SK-N-DZ (cell line): ENCODE data around the gene KLF15.

Source experiments
- DNase-seq: peaks from one replicate; pipeline ENCODE4 v3.0.0-alpha.2; 2015; ENCODE audit warnings: low spot score

Gene KLF15

GRCh38 chr3:126360714-126361060 is 3.5 kb upstream of the KLF15 start:
- no peak for DNase-seq

GRCh38 chr3:126360046-126360713 is 3.0 kb upstream of the KLF15 start:
- no peak for DNase-seq

DNA sequence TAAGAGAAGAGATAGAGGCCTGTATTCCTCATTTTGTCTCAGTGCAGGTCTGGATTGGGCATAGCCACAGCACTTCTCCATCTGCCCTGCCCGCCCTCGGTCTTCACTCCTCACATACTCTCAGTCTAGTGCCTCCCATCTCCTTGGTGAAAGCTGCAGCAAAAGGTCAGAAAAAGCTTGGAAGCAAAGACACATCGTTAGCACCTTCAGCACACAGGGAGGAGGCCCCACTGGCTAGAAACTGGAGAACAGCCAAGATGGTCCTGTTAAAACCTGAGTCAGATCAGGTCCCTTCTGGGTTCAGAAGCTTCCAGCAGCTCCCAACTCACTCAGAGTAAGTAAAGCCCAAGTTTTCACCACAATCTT is 1.6 kb upstream of the KLF15 start:
- no peak for DNase-seq

DNA sequence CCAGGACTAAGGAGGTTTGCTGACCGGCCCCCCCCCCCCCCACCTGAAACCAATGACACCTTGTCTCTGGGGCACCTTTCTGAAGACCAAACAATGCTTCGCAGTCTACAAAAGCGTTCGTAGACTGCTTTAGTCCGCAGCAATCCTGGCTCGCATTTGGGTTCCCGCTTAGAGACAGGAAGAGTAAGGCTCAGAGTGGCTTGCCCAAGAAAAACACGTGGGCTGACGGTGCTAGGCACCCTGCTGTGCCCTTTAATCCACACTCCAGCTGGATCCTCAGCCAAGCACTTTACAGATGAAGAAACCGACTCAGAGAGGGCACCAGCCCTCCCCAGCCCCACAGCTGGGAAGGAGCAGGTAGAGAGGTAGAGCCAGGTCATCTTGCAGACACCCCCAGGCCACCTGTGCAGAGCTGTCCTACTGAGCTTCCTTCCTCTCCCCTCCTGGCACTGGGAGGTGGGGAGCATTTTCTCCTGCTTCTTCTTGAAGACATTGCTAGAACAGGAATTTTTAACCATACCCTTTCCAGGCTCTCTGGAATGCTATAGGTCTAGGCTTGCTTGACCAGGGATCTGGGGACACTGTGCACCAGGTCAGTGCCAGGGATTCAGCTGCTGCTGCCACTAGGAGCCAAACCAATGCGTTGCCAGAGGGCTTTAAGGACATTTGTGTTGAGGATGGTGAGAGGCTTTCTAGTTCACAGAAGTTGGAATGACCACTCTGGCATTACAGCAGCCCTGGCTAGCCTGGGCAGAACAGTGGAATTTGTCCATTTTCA is 1.0 kb upstream of the KLF15 start:
- no peak for DNase-seq

DNA sequence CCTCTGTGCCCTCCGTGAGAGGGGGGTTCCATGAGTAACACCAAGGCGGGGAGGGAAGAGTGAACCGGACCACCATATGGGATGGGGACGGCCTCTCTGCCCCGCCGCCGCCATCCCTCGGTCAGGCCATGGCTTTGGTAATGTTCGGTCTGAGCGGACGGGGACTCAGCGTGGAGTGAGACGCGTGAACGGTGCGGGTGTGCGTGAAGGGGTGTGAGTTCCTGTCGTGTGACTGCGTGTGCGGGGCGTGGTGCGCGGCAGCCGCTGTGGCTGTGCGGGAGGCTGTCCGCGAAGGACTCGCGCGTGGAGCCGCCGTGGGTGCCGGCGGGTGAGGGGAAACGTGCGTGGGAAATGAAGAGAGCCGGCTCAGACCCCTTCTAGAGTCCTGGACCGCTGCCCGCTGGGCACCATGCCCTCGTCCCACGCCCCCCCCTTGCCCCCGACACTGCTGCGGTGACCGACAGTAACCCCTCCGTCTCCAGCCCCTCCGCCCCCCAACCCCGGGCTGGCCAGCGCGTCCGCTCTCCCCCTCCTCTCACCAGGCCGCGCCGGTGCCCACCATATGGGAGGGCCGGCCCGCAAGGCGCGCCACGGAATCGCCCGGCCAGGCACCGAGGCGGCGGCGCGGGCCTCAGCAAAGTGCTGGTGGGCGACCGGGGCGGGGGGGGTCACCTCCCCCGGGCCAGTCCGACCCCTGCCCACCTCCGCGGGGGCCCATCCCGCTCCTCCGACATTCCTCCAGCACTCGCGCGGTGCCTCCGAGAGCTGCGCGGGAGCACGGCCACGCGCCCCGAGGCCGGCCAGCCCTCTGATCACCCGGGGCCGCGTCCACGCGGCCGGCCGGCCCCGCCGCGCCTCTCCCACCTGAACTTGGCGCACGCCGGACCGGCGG is 589 bp downstream of the KLF15 start:
- no peak for DNase-seq

DNA sequence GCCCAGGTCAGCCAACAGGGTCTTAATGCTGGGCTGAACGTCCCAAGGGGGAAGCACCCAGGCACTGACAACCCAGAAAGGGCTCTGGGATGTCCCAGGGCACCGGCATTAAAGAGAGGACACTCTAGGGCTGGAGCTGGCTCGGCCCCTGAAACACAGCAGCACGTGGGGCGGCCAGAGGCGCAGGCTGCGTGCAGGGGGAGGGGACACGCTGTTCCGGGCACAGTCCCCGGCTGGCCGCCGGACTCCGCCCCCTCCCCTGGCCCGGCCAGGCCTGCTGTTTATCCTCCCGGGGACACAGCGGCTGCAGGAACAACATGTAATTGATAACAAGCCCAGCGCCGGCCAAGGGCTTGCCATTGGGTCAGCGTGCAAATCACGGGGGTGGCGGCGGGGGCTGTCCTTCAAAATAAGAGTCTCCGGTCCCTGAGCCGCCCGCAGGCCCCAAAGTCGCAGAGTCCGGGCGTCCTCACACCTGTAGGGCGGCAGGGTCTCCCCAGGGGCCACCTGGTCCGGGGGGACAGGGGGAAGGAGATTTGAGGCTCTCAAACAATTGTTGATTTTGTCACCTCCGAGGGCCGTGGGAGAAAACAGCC is 1.3 kb downstream of the KLF15 start:
- peak; percentile 95 for DNase-seq

- DNase-seq: no peak
These were observed 2.0 kb downstream of the KLF15 start for GRCh38 chr3:126355251-126355650.

DNA sequence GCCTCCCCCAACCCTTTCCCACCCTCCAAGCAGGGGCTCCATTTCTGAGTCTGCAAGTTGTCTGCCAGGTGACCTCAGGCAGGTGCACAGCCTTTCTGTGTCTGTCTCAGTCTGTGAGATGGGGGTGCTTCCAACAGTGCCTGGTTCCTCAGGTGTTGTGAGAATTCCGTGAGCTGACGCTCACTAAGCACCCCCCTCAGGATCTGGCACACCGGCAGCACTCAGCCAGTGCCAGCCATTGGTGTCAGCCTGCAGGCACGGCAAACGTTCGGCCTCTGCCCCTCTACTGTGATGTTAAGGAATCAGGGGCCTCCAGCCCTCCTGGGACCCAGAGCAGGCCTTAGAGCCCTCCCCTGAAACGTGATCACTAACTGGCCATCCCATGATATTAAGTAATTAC is 2.4 kb downstream of the KLF15 start:
- DNase-seq: no peak

DNA sequence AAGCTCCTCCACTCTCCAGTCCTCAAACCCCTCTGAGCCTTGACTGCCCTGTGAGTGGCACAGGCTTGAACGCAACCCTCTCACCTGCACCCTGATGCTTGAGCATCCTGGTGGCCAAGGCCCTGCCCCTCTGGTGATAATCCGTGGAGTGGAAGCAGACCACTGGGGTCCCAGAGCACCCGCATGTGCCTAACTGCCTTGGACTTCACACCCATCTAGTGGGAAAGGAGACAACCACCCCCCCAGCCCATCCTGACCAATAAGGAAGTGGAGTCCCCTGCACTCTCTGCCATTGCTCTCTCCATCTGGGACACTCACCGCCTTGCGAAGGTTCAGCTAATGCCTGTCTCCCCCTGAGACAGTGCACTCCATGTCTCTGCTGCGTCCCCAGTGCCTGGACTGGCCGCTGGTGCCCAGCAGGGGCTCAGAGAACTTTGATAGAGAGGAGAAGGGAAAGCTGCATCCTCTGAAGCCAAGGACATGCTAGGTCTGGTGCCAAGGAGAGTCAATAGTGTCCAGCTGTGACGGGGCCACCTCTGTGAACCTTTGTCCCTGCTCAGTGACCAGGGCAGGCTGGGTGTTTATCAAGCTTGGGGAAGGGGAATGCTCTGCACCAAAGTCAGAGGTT is 3.4 kb downstream of the KLF15 start:
- no peak for DNase-seq

GRCh38 chr3:126352476-126353454 is 4.4 kb downstream of the KLF15 start:
- no peak for DNase-seq

- no peak for DNase-seq
These were observed 5.3 kb downstream of the KLF15 start for GRCh38 chr3:126351771-126352475.

DNA sequence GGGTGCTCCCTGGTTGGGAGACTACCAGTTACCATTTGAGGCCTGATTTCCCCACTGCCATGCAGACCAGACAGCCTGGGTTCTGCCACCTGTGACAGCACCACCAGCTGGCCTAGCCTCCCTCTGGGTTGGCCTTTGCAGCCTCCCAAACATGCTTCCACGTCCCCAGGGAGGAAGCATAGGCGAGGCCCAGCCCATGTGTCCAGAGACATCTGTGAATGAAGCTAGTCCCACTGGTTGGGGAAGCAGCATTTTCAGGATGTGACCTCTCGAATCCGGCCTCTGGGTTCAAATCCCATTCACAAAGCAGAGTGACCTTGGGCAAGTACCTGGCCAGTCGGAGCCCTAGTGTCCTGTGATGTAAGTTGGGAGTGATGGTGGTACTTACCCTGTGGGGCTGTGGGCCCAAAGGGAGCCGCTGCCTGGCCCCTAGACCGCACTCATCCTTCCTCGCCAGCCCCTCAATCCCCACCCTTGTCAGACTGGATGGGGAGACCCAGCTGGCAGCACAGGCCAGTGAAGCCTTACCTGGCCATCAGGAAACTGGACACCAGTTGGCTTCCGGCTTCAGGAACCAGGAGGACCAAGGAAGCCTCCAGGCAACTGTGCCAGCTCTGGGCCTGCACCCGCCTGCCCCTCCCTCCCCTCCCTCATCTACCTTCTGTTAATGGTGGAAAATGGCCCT is 6.0 kb downstream of the KLF15 start:
- DNase-seq: no peak

- no peak for DNase-seq
These were observed 6.6 kb downstream of the KLF15 start for GRCh38 chr3:126350502-126351085.

DNA sequence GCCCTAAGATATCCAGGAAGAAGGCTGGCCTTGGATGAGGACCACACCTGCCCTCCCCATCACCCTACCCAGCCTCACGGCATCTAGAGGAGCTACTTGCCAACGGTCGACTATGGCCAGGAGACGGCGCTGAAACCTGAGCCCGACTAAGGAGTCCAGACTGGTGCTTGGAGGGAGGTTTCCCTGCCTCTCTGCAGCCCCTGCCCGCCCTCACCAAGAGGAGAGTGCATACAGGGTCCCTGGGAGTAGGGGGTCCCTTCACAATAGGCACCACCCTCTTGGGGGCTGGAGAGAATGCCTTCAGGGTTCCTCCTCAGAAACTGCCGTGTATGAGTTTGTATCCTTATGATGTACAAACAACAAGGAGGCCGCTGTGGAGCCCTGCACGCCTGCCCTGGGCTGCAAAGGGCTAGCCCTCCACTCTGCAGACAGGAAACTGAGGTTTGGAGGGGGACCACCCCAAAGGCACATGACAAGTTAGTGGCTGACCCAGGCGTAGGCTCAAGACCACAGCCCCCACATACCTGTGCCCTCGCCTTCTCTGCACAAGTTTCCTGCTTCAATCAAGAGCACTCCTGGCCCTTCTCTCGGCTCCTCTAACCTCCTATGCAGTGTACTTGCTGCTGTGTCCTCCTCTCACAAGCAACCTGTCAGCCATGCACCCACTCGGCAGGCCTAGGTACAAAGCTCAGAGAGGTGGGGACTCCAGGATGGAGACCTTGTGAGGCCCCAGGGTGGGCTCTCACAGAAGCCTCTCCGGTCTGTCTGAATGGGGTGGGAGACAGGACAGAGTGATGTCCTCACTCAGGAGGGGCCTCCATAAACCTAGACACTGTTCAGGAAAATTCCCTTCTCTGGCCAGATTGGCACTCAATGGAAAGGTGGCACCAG is 7.4 kb downstream of the KLF15 start:
- no peak for DNase-seq

DNA sequence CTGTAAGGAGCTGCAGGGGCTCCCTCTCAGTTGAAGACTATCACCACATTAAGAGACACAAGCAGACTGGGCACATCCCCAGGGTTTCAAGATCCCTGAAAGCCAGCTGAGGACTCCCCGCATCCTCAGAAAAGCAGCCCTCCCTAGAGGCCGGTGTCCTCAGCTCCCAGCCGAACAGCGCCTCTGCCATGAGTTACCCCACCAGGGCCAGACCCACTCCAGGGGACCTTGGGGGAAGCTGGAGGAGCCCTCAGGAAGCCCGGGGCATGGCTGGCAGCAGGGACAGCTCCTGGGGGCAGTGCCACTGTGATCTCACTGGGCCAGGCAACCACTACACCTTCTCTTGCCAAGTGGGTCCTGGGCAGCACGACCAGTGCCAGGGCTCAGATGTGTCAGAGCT is 8.1 kb downstream of the KLF15 start:
- DNase-seq: no peak

DNA sequence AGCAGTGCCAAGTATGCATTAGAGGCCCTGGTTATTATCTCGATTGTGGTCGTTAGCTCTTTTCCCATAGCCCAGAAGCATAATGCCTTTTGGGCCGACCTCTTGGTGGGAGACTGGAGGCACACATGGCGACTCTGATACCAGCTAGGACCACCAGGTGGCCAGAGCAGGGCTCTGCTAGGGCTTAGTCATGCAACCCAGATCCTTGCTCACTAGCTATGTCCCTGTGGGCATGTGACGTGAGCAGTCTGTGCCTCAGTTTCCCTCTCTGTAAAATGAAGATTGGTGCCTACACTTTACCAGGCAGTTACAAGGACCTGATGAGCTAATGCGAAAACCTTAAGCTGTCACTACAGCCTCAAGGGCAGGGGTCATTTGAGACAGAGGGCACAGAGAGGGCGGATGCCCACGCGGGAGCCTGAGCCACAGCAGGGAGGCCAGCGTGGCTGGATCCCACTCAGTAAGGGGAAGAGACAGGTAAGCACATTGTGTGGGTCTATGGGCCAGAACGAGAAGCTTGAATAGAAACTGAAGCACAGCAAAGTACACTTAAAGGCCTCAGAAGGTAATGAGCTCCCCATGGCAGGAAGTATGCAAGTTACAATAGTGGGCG is 8.8 kb downstream of the KLF15 start:
- DNase-seq: no peak

DNA sequence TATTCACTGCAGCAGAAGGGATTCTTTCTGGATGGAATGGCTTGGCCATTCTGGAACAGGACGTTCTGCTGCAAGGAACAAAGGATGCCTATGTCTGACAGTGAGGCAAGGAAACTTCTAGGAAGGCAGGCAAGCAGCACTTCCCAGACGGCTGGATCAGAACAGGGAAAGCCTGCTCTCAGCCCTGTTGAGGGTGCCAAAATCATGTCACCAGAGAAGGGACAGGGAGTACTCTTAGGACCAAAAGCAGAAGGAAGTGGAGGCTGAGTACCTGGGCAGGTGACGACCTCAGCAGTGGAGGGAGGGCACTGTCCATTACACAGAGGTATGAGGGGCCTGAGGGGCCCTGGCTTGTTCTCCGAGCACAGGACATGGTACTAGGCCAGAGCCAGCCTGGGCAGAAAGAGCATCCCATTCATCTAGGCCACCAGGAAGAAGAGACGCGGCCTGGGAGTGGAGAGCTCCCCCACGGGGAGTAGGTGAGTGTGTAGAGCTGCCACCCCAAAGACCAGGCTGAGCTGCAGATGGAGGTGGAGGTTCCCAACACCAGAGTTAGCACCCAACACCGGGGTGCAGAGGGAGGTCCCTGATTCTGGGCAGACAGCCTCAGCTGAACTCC is 9.6 kb downstream of the KLF15 start:
- no peak for DNase-seq
